ENCODE results near the gene NELL2. TPM values are rescaled to one million over a fixed set of nuclear protein-coding genes. Genes with fewer than 3 reads are reported as not detected.
"Not testable (repeated sequence)": the region's sequence is repeated elsewhere in the genome, so short reads cannot be mapped to it uniquely, and the experiment has no call there.

Gene NELL2
- total and polyA plus RNA-seq, 10 of the 15 experiments (the other 5 are each of a cell fraction or from before 2014, with no cell fraction given): 0.27 to 2.3 (median 0.76) TPM

DNA sequence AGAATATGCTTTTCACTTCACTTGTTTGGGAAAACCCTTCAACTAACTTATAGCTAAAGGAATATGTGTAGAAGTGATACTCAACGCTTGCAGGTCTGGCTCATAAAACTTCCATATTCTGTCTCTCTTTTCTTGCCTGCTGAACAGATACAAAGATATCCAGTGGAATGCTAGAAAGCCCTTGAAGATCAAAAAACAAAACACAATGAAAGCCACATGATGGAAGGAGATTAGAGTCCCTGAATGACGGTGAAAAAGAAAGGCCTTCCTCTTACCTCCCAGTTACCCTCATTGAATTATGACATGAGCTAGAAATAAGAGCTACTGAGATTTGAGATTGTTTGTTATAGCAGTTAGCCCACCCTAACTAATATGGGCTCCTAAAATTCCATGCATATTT lies 28.2 kb upstream of the NELL2 start:
- intact Hi-C loops (cut with micrococcal nuclease; ENCODE audit: unreplicated experiment): no loop called here
- ATAC-seq: no peak
- Histone ChIP-seq H3K4me1 (ENCODE audit: control insufficient read depth, insufficient read depth, low read length) (no peaks in the 10 kb centered on the region), H3K4me2 (ENCODE audit: control insufficient read depth, insufficient read depth) (no peak overlapping the region), H2AFZ (ENCODE audit: control insufficient read depth, low read depth, low read length) (no peak overlapping the region), H3K9ac (ENCODE audit: control insufficient read depth, insufficient read depth, low read length) (no peak overlapping the region), H3K36me3 (ENCODE audit: control insufficient read depth in 2 of 2, insufficient read depth in 2 of 2, low read length in 1 of 2) (no peaks in the 10 kb centered on the region), H3K27ac (ENCODE audit: control insufficient read depth, insufficient read depth) (no peak overlapping the region), H3K79me2 (ENCODE audit: control insufficient read depth, insufficient read depth, low read length) (no peaks in the 10 kb centered on the region), H3K9me3 (replicated peaks; ENCODE audit: control insufficient read depth, insufficient read depth, low read length) (no peaks in the 10 kb centered on the region), H4K20me1 (ENCODE audit: control insufficient read depth, insufficient read depth) (no peaks in the 10 kb centered on the region), H3K27me3 (replicated peaks in 1 of 2; ENCODE audit: control insufficient read depth in 2 of 2, insufficient read depth in 2 of 2, low read length in 1 of 2) (no peaks in the 10 kb centered on the region), H3K4me3 (no peak overlapping the region)
- BruUV-seq (replicated peaks): no TSS peak
- FAIRE-seq: no peak
- WGBS (ENCODE audit: insufficient coverage, insufficient replicate concordance, low lambda C conversion rate, missing lambda C conversion rate): 71% methylated on average over 2 of the region's 2 CpGs
- ChIA-PET SMC1A (ENCODE audit: uncharacterized antibody, unreplicated experiment) (no interaction called here), POLR2A (no interaction called here), CTCF (no interaction called here), RAD21 (ENCODE audit: unreplicated experiment) (no interaction called here)
- TF ChIP-seq NFYA (IDR thresholded peaks at IDR 0.05; ENCODE audit: borderline replicate concordance, low read depth, low read length) (no peak), ZNF207 (IDR thresholded peaks at IDR 0.05; ENCODE audit: borderline replicate concordance) (no peak), MTA3 (IDR thresholded peaks at IDR 0.05; ENCODE audit: borderline replicate concordance, low read length) (no peak), LARP7 (IDR thresholded peaks at IDR 0.05) (no peak)
- in situ Hi-C loops (cut with MboI): no loop called here
- no peak for DNase-seq (ENCODE audit: low read depth, low spot score)

GRCh38 chr12:44898108-44898507 lies 22.0 kb upstream of the NELL2 start:
- H4K20me1 ChIP-seq (ENCODE audit: control insufficient read depth, insufficient read depth); H3K9ac ChIP-seq (ENCODE audit: control insufficient read depth, insufficient read depth, low read length); DNase-seq (ENCODE audit: low read depth, low spot score); H3K27ac ChIP-seq (ENCODE audit: control insufficient read depth, insufficient read depth); H3K4me1 ChIP-seq (ENCODE audit: control insufficient read depth, insufficient read depth, low read length); H3K9me3 ChIP-seq (replicated peaks; ENCODE audit: control insufficient read depth, insufficient read depth, low read length); H3K27me3 ChIP-seq (replicated peaks in 1 of 2; ENCODE audit: control insufficient read depth in 2 of 2, insufficient read depth in 2 of 2, low read length in 1 of 2); ATAC-seq; intact Hi-C loops (cut with micrococcal nuclease; ENCODE audit: unreplicated experiment); H3K4me3 ChIP-seq; RAD21 ChIA-PET (ENCODE audit: unreplicated experiment); POLR2A ChIA-PET; H3K36me3 ChIP-seq (ENCODE audit: control insufficient read depth in 2 of 2, insufficient read depth in 2 of 2, low read length in 1 of 2); BruUV-seq (replicated peaks); in situ Hi-C loops (cut with MboI); H3K4me2 ChIP-seq (ENCODE audit: control insufficient read depth, insufficient read depth); FAIRE-seq; SMC1A ChIA-PET (ENCODE audit: uncharacterized antibody, unreplicated experiment); H2AFZ ChIP-seq (ENCODE audit: control insufficient read depth, low read depth, low read length); H3K79me2 ChIP-seq (ENCODE audit: control insufficient read depth, insufficient read depth, low read length): not testable (repeated sequence)
- 32% methylated on average over 6 of the region's 6 CpGs for WGBS (ENCODE audit: insufficient coverage, insufficient replicate concordance, low lambda C conversion rate, missing lambda C conversion rate)
- CTCF ChIA-PET: interaction anchor here (1.0 kb wide), 1 partner anchor 86 kb away, joined by 3 read pairs; no protein-coding TSS in a partner anchor
